Left colon (tissue), 2 donors: ENCODE measurements around the gene HMHB1. TPM values are rescaled to one million over a fixed set of nuclear protein-coding genes. Genes with fewer than 3 reads are reported as not detected.
A peak's percentile ranks its signal among the peaks of the same experiment; 100 is the strongest.
"Not testable (repeated sequence)": the region's sequence is repeated elsewhere in the genome, so short reads cannot be mapped to it uniquely, and the experiment has no call there.

Experiments
- ATAC-seq: fragments of 200-7000 bp; cut with Tn5 transposase; one replicate; pipeline ENCODE4 v1.9.1; 2020; ENCODE audit warnings: mild to moderate bottlenecking, moderate library complexity
- DNase-seq, 2 donors: peaks; one replicate each; pipeline ENCODE4 v3.0.0-alpha.2; 2020
- intact Hi-C, 2 donors: fragments of 100-400 bp; cut with DNase I in 1 of 2; cut with micrococcal nuclease in 1 of 2; formaldehyde crosslinking; loops; one replicate each; pipeline versions ENCODE4 v1.11.2 to v1.14.0; 2022; cut with DNase I, micrococcal nuclease
- total RNA-seq, 2 donors: library from RNA; stranded (reverse); fragmentation: NEBNext Ultra II Directional; extraction: Animal tissue kit (Norgen Biotek cat#: 25700); gene quantifications; one replicate each; pipeline ENCODE4 v1.2.1, GENCODE V29; 2021
- donor health status: DM: no; HTN: no; CAD: no.
- donor health status: DM: yes; HTN: yes; CAD: no.

The HMHB1 gene
- total RNA-seq, 2 donors from 2014 or later = not detected

GRCh38 chr5:143796753-143797152, 15.2 kb upstream of the HMHB1 start:
- peak; percentile 44 for ATAC-seq
- intact Hi-C loops = no loop called here
- DNase-seq = no peak

- intact Hi-C loops = no loop called here
- DNase-seq (no peak), ATAC-seq (no peak)
Measured at GRCh38 chr5:143800715-143801114, 11.2 kb upstream of the HMHB1 start.

GRCh38 chr5:143801252-143801939, 10.6 kb upstream of the HMHB1 start:
- DNase-seq (no peak), ATAC-seq (no peak)
- intact Hi-C loops = no loop called here

- no peak for DNase-seq
- ATAC-seq = no peak
- intact Hi-C loops = no loop called here
Measured at GRCh38 chr5:143805861-143806260, 6.1 kb upstream of the HMHB1 start.

- intact Hi-C loops = no loop called here
- no peak for ATAC-seq
Measured at GRCh38 chr5:143806579-143806978, 5.4 kb upstream of the HMHB1 start.

GRCh38 chr5:143807401-143807800, 4.6 kb upstream of the HMHB1 start:
- no peak for ATAC-seq
- intact Hi-C loops = no loop called here

More at GRCh38 chr5:143806579-143806978, 5.4 kb upstream of the HMHB1 start:
- no peak for DNase-seq

GRCh38 chr5:143816370-143816769, 4.4 kb downstream of the HMHB1 start:
- intact Hi-C loops = loop anchor here in 1 of 2 donors (10.0 kb wide), 1 partner anchor 402 kb away; no protein-coding TSS in a partner anchor
- DNase-seq, ATAC-seq: not testable (repeated sequence)

More at GRCh38 chr5:143807401-143807800, 4.6 kb upstream of the HMHB1 start:
- no peak for DNase-seq

- intact Hi-C loops = loop anchor here in 1 of 2 donors (10.0 kb wide), 2 partner anchors 405 to 815 kb away; no protein-coding TSS in a partner anchor
- ATAC-seq (no peak), DNase-seq (no peak)
Measured at GRCh38 chr5:143819716-143820115, 7.8 kb downstream of the HMHB1 start.

GRCh38 chr5:143820451-143820850, 8.5 kb downstream of the HMHB1 start:
- intact Hi-C loops = loop anchor here in 1 of 2 donors (10.0 kb wide), 1 partner anchor 816 kb away; no protein-coding TSS in a partner anchor
- no peak for ATAC-seq
- no peak for DNase-seq

- intact Hi-C loops = loop anchor here in 1 of 2 donors (5.0 to 10.0 kb wide), 2 partner anchors 820 to 903 kb away; no protein-coding TSS in a partner anchor
- DNase-seq (peak; percentile 58 to 88), ATAC-seq (peak; percentile 90)
Measured at GRCh38 chr5:143824851-143825720, 13.1 kb downstream of the HMHB1 start.

- DNase-seq = no peak
- ATAC-seq = no peak
- intact Hi-C loops = loop anchor here in 1 of 2 donors (5.0 to 10.0 kb wide), 2 partner anchors 822 to 905 kb away; no protein-coding TSS in a partner anchor
Measured at GRCh38 chr5:143826951-143827444, 15.0 kb downstream of the HMHB1 start.

- intact Hi-C loops = loop anchor here in 1 of 2 donors (5.0 to 10.0 kb wide), 2 partner anchors 824 to 906 kb away; no protein-coding TSS in a partner anchor
- no peak for DNase-seq
- ATAC-seq = no peak
Measured at GRCh38 chr5:143828710-143829109, 16.7 kb downstream of the HMHB1 start.

GRCh38 chr5:143833177-143833576, 21.2 kb downstream of the HMHB1 start:
- no peak for ATAC-seq
- DNase-seq = no peak
- intact Hi-C loops = no loop called here

- DNase-seq (no peak), ATAC-seq (no peak)
- intact Hi-C loops = no loop called here
Measured at GRCh38 chr5:143835251-143835650, 23.3 kb downstream of the HMHB1 start.

GRCh38 chr5:143836161-143836725, 24.3 kb downstream of the HMHB1 start:
- intact Hi-C loops = no loop called here
- ATAC-seq (no peak), DNase-seq (no peak)

GRCh38 chr5:143837306-143837848, 25.4 kb downstream of the HMHB1 start:
- intact Hi-C loops = no loop called here
- DNase-seq = no peak
- ATAC-seq = no peak

- ATAC-seq (no peak), DNase-seq (no peak)
- intact Hi-C loops = no loop called here
Measured at GRCh38 chr5:143841446-143841845, 29.5 kb downstream of the HMHB1 start.

GRCh38 chr5:143842920-143843319, 31.0 kb downstream of the HMHB1 start:
- intact Hi-C loops = no loop called here
- DNase-seq = no peak
- ATAC-seq = no peak

- no peak for DNase-seq
- intact Hi-C loops = no loop called here
- no peak for ATAC-seq
Measured at GRCh38 chr5:143843461-143843860, 31.5 kb downstream of the HMHB1 start.
